ENCODE data around the gene FBRSL1.

Gene FBRSL1

GRCh38 chr12:132500142-132500855 is 10.3 kb downstream of the FBRSL1 start:
- no peak for DNase-seq

- no peak for DNase-seq
These were observed 10.9 kb downstream of the FBRSL1 start for GRCh38 chr12:132500856-132501180.

- DNase-seq: no peak
These were observed 11.4 kb downstream of the FBRSL1 start for GRCh38 chr12:132501204-132501940.

GRCh38 chr12:132502149-132502881 is 12.4 kb downstream of the FBRSL1 start:
- DNase-seq: peak; percentile 4

GRCh38 chr12:132502882-132503193 is 12.9 kb downstream of the FBRSL1 start:
- no peak for DNase-seq

- DNase-seq: no peak
These were observed 13.8 kb downstream of the FBRSL1 start for GRCh38 chr12:132503618-132504204.

GRCh38 chr12:132505105-132505851 is 15.3 kb downstream of the FBRSL1 start:
- no peak for DNase-seq

- DNase-seq: no peak
These were observed 15.9 kb downstream of the FBRSL1 start for GRCh38 chr12:132505852-132506219.

GRCh38 chr12:132506328-132507160 is 16.6 kb downstream of the FBRSL1 start:
- no peak for DNase-seq

- DNase-seq: no peak
These were observed 17.2 kb downstream of the FBRSL1 start for GRCh38 chr12:132507161-132507538.

- DNase-seq: no peak
These were observed 17.9 kb downstream of the FBRSL1 start for GRCh38 chr12:132507656-132508490.

- DNase-seq: no peak
These were observed 18.5 kb downstream of the FBRSL1 start for GRCh38 chr12:132508491-132508740.

- no peak for DNase-seq
These were observed 19.1 kb downstream of the FBRSL1 start for GRCh38 chr12:132508860-132509732.

GRCh38 chr12:132510111-132510724 is 20.3 kb downstream of the FBRSL1 start:
- no peak for DNase-seq

- no peak for DNase-seq
These were observed 21.0 kb downstream of the FBRSL1 start for GRCh38 chr12:132510746-132511477.

GRCh38 chr12:132511516-132512196 is 21.7 kb downstream of the FBRSL1 start:
- DNase-seq: no peak

- DNase-seq: no peak
These were observed 22.5 kb downstream of the FBRSL1 start for GRCh38 chr12:132512197-132513069.

- no peak for DNase-seq
These were observed 23.1 kb downstream of the FBRSL1 start for GRCh38 chr12:132513070-132513398.

All from OCI-M1 (cell line).